ENCODE results near the gene SCD5. TPM values are rescaled to one million over a fixed set of nuclear protein-coding genes. Genes with fewer than 3 reads are reported as not detected.

Gene SCD5
- total and polyA plus RNA-seq, 2 donors from 2014 or later, result 41.2 to 55.7 TPM

DNA sequence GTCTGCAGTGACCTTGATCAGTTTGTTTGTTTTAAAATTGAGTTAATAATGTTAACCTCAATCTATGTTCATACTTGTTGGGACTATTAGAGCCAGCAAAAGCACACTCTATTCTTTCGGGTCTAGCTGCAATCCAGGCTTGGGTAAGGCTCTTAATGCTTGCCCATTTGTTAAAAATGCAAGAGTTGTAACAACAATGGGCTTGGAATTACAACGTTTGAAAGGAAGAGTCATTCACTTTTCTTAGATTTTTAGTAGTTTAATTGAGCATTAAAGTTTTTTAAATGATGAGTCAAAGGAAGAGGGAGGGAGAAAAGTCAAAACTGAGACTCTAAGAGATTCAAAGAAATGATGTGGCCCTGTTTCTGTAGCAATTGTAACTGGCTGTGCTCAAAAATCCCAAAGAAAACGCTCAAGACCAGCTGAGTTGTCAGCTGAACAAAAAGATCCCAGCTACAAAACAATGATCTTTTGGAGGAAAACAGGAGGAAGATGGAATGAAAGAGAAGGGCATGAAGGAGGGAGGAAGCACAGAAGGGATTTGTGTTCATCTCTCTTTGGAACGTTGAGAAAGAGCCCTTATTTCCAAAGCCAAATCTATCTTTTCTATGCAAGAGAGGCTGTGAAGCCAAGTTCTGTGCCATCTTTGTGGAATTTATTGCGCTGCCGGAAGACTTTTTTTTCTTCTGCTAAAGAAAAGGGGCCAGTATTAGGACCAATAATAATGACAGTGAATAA is 5.5 kb downstream of the SCD5 start:
- H3K4me1 ChIP-seq (ENCODE audit: control insufficient read depth in 2 of 3, insufficient read depth in 2 of 3, low read depth in 1 of 3, low read length in 3 of 3), result peaks cover 0 to 8% (median 2%) of the 10 kb centered on the region in 3 donors
- no peaks in the 10 kb centered on the region for H3K9me3 ChIP-seq (ENCODE audit: control insufficient read depth in 2 of 3, insufficient read depth in 1 of 3, low read length in 3 of 3)
- no peak overlapping the region for H3K27ac ChIP-seq (ENCODE audit: low read depth in 2 of 2, low read length in 2 of 2)
- no peak overlapping the region for H3K4me3 ChIP-seq (ENCODE audit: low read length in 3 of 3)
- no peak overlapping the region for H3K9ac ChIP-seq (ENCODE audit: low read length in 3 of 3)
- no peak for DNase-seq
- TF ChIP-seq, protein P1, sequence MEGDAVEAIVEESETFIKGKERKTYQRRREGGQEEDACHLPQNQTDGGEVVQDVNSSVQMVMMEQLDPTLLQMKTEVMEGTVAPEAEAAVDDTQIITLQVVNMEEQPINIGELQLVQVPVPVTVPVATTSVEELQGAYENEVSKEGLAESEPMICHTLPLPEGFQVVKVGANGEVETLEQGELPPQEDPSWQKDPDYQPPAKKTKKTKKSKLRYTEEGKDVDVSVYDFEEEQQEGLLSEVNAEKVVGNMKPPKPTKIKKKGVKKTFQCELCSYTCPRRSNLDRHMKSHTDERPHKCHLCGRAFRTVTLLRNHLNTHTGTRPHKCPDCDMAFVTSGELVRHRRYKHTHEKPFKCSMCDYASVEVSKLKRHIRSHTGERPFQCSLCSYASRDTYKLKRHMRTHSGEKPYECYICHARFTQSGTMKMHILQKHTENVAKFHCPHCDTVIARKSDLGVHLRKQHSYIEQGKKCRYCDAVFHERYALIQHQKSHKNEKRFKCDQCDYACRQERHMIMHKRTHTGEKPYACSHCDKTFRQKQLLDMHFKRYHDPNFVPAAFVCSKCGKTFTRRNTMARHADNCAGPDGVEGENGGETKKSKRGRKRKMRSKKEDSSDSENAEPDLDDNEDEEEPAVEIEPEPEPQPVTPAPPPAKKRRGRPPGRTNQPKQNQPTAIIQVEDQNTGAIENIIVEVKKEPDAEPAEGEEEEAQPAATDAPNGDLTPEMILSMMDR (IDR thresholded peaks at IDR 0.05; ENCODE audit: borderline replicate concordance, extremely low read depth, insufficient read depth), result no peak
- H3K27me3 ChIP-seq (ENCODE audit: control insufficient read depth, insufficient read depth, low read length), result no peaks in the 10 kb centered on the region
- FAIRE-seq, result no peak
- no peaks in the 10 kb centered on the region for H3K36me3 ChIP-seq (ENCODE audit: control insufficient read depth in 2 of 3, insufficient read depth in 3 of 3, low read length in 3 of 3)
- intact Hi-C loops (cut with DNase I), result no loop called here

DNA sequence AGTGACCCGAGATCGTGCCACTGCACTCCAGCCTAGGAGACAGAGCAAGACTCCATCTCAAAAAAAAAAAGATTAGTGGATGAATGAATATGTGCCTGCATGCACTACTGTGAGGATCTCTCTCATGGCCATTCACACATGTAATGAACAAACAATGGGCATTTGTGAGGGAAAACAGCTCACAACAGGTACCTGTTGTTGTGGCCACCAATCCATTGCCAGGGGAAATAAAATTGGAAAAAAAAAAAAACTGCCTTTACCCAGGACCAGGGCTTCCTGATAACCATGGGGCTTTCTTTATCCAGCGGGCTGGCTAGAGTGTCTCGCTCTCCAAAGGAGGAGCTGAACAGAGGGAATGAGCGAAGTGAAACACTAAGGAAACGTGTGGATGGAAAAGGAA is 7.4 kb downstream of the SCD5 start:
- no peaks in the 10 kb centered on the region for H3K4me1 ChIP-seq (ENCODE audit: control insufficient read depth in 2 of 3, insufficient read depth in 2 of 3, low read depth in 1 of 3, low read length in 3 of 3)
- H3K36me3 ChIP-seq (ENCODE audit: control insufficient read depth in 2 of 3, insufficient read depth in 3 of 3, low read length in 3 of 3), result no peaks in the 10 kb centered on the region
- H3K27ac ChIP-seq (ENCODE audit: low read depth in 2 of 2, low read length in 2 of 2), result no peak overlapping the region
- FAIRE-seq (no peak), DNase-seq (no peak)
- no peak overlapping the region for H3K4me3 ChIP-seq (ENCODE audit: low read length in 3 of 3)
- no peaks in the 10 kb centered on the region for H3K9me3 ChIP-seq (ENCODE audit: control insufficient read depth in 2 of 3, insufficient read depth in 1 of 3, low read length in 3 of 3)
- TF ChIP-seq, protein P1 (IDR thresholded peaks at IDR 0.05; ENCODE audit: borderline replicate concordance, extremely low read depth, insufficient read depth), result no peak
- intact Hi-C loops (cut with DNase I), result no loop called here
- no peak overlapping the region for H3K9ac ChIP-seq (ENCODE audit: low read length in 3 of 3)
- no peaks in the 10 kb centered on the region for H3K27me3 ChIP-seq (ENCODE audit: control insufficient read depth, insufficient read depth, low read length)

GRCh38 chr4:82790060-82790660 is 8.4 kb downstream of the SCD5 start:
- Histone ChIP-seq H3K4me1 (ENCODE audit: control insufficient read depth in 2 of 3, insufficient read depth in 2 of 3, low read depth in 1 of 3, low read length in 3 of 3) (peaks cover 0 to under 1% (median 0%) of the 10 kb centered on the region in 3 donors), H3K9ac (ENCODE audit: low read length in 3 of 3) (no peak overlapping the region), H3K27me3 (ENCODE audit: control insufficient read depth, insufficient read depth, low read length) (no peaks in the 10 kb centered on the region), H3K4me3 (ENCODE audit: low read length in 3 of 3) (no peak overlapping the region), H3K27ac (ENCODE audit: low read depth in 2 of 2, low read length in 2 of 2) (no peak overlapping the region), H3K9me3 (ENCODE audit: control insufficient read depth in 2 of 3, insufficient read depth in 1 of 3, low read length in 3 of 3) (no peaks in the 10 kb centered on the region), H3K36me3 (ENCODE audit: control insufficient read depth in 2 of 3, insufficient read depth in 3 of 3, low read length in 3 of 3) (no peaks in the 10 kb centered on the region)
- DNase-seq, result no peak
- TF ChIP-seq, protein P1 (IDR thresholded peaks at IDR 0.05; ENCODE audit: borderline replicate concordance, extremely low read depth, insufficient read depth), result no peak
- intact Hi-C loops (cut with DNase I), result no loop called here
- no peak for FAIRE-seq
